HUES6 (cell line): ENCODE data around the gene ABCC12.

Experiments used
- H3K27ac ChIP-seq: 2 replicates; pipeline ENCODE4 v1.7.0; 2013; ENCODE audit warnings: low read depth, mild to moderate bottlenecking, low read length, inconsistent platforms
- H3K27me3 ChIP-seq: 2 replicates; pipeline ENCODE4 v1.6.1; 2013; ENCODE audit warnings: low read length; ENCODE audit not compliant: control insufficient read depth, insufficient read depth
- H3K36me3 ChIP-seq: 2 replicates; pipeline ENCODE4 v1.6.1; 2013; ENCODE audit warnings: low read length; ENCODE audit not compliant: control insufficient read depth, insufficient read depth
- H3K4me1 ChIP-seq: 2 replicates; pipeline ENCODE4 v1.6.1; 2013; ENCODE audit warnings: low read length; ENCODE audit not compliant: control insufficient read depth, insufficient read depth
- H3K4me3 ChIP-seq: 2 replicates; pipeline ENCODE4 v1.5.1; 2013; ENCODE audit warnings: low read depth, low read length
- H3K9ac ChIP-seq: one replicate; pipeline ENCODE4 v1.6.1; 2013; ENCODE audit warnings: mild to moderate bottlenecking, low read length
- H3K9me3 ChIP-seq: 2 replicates; pipeline ENCODE4 v1.6.1; 2013; ENCODE audit warnings: low read depth, low read length; ENCODE audit not compliant: control insufficient read depth, insufficient read depth

ABCC12 gene

DNA sequence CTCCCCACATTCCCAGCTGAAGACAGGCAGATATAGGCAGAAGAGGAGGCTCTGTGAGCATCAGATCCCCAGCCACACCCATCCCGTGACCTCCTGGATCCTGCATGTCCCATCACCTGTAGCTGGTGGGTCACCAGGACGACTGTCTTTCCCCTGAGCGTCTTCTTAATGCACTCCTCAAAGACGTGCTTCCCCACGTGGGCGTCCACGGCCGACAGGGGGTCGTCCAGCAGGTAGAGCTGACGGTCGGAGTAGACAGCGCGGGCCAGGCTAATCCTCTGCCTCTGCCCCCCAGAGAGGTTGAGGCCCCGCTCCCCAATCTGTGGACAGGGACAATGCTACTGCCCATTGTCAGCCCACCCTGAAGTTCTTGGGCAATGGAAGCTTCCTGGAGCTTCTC lies 40.5 kb downstream of the ABCC12 start:
- H3K27ac ChIP-seq = no peak overlapping the region
- no peaks in the 10 kb centered on the region for H3K36me3 ChIP-seq
- no peak overlapping the region for H3K4me3 ChIP-seq
- H3K27me3 ChIP-seq = peaks cover 2% of the 10 kb centered on the region; the same call in 1 of the 2 replicates
- no peaks in the 10 kb centered on the region for H3K9me3 ChIP-seq
- H3K9ac ChIP-seq = no peak overlapping the region
- peaks cover 3% of the 10 kb centered on the region; the same call in 1 of the 2 replicates for H3K4me1 ChIP-seq

DNA sequence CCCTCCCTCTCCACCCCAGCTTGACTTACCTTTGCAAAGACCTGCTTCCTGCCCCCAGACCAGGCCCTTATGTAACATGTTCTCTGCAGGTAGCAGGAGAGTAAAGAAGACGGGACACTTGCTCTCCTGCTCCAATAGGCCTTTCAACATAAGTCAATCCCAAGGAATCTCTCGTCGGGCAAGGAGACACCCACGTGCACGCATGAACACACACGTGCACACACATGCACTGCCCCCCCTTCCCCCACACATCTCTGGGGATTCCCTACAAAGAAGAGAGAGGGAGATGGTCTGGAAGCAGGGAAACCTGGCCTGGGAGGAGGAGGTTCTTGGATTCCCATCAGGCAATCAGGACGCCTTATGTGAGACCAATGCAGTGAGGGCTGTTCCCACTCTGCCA lies 41.4 kb downstream of the ABCC12 start:
- Histone ChIP-seq H3K27ac (no peak overlapping the region), H3K27me3 (peaks cover 2% of the 10 kb centered on the region; the same call in 1 of the 2 replicates), H3K4me3 (no peak overlapping the region), H3K9ac (no peak overlapping the region), H3K36me3 (no peaks in the 10 kb centered on the region), H3K4me1 (peaks cover 3% of the 10 kb centered on the region; the same call in 1 of the 2 replicates), H3K9me3 (no peaks in the 10 kb centered on the region)

DNA sequence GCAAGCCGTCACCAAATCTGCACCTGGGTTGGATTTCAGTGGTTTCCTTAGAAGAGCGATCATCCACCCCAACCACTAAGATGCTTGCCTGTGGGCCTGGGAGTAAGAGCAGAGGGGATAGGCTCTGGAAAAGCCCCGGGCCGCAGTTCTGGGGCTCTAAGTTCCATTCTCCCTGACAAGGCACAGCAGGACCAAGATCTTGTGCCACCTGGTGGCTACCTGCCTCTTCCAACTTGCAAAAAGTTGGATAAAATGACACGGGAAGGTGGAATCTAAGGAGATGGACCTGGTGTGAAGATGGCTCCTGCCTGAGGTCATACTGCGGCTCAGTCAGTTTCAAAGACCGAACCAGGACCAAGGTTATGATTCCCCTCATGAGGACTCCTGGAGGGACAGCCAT lies 42.3 kb downstream of the ABCC12 start:
- Histone ChIP-seq H3K4me1 (peaks cover 3% of the 10 kb centered on the region; the same call in 1 of the 2 replicates), H3K27ac (no peak overlapping the region)

DNA sequence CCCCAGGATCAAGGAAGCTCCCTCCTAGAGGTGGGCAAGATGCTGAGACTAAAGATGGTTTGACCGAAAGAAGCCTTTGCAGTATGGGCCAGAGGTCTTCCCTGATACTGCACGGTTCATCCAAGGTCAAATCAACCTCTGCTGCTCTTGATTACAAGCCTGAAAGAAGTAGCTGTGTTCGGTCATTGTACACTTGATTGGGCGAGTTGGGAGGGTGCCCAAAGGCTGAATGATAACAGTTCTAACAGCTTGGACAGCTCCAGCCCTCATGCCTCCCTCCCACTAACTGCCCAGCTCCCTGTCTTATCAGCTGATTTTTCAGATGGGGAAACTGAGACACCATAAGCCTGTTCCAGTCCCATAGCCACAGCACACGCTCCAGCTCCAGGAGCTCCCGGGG lies 42.8 kb downstream of the ABCC12 start:
- Histone ChIP-seq H3K9me3 (no peaks in the 10 kb centered on the region), H3K27me3 (peaks cover 2% of the 10 kb centered on the region; the same call in 1 of the 2 replicates), H3K27ac (no peak overlapping the region), H3K4me3 (no peak overlapping the region), H3K4me1 (peaks cover 3% of the 10 kb centered on the region; the same call in 1 of the 2 replicates), H3K9ac (no peak overlapping the region), H3K36me3 (no peaks in the 10 kb centered on the region)

More for the DNA sequence above, 42.3 kb downstream of the ABCC12 start:
- peaks cover 2% of the 10 kb centered on the region; the same call in 1 of the 2 replicates for H3K27me3 ChIP-seq
- no peak overlapping the region for H3K4me3 ChIP-seq
- no peaks in the 10 kb centered on the region for H3K9me3 ChIP-seq
- H3K9ac ChIP-seq = no peak overlapping the region
- H3K36me3 ChIP-seq = no peaks in the 10 kb centered on the region

DNA sequence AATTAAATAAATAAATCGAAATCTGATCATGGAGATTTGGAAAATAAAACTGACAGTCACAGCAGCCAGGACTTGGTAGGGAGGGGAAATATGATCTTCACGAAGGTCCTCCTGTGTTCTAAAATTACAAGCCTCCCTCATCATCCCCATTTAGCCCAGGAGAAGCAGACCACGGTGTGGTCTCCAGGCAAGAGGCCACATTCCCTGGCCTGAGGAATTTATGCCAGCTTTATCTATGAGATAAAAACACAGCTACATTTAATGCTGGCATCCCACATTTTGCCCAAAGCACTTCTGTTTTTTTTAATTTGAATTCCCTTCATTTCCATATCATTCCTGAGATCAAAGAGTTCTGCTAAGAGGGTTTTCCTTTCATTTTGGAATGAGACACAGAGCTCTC lies 43.2 kb downstream of the ABCC12 start:
- H3K4me3 ChIP-seq = no peak overlapping the region
- H3K27me3 ChIP-seq = peaks cover 2% of the 10 kb centered on the region; the same call in 1 of the 2 replicates
- peaks cover 3% of the 10 kb centered on the region; the same call in 1 of the 2 replicates for H3K4me1 ChIP-seq
- H3K36me3 ChIP-seq = no peaks in the 10 kb centered on the region
- H3K27ac ChIP-seq = no peak overlapping the region
- H3K9ac ChIP-seq = no peak overlapping the region
- no peaks in the 10 kb centered on the region for H3K9me3 ChIP-seq

DNA sequence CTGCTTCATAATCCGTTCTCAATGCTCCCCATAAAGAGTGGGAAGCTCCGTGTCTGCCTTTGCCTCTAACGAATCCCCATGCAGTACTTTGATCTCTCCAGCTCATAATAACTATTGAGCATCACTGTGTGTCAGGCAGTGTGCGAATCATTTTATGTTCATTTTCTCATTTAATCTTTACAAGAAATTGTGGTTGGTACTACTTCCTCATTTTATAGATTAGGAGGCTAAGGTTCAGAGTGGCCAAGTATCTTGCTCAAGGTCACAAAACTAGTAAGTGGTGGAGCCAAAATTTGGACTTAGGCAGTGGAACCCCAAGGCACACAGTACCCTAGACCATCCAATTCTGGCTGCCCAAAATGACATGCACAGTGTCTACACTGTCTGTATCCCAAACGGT lies 44.8 kb downstream of the ABCC12 start:
- H3K27ac ChIP-seq = no peak overlapping the region
- no peaks in the 10 kb centered on the region for H3K9me3 ChIP-seq
- peaks cover 2% of the 10 kb centered on the region; the same call in 1 of the 2 replicates for H3K27me3 ChIP-seq
- H3K9ac ChIP-seq = no peak overlapping the region
- no peaks in the 10 kb centered on the region for H3K4me1 ChIP-seq
- H3K36me3 ChIP-seq = no peaks in the 10 kb centered on the region
- no peak overlapping the region for H3K4me3 ChIP-seq

DNA sequence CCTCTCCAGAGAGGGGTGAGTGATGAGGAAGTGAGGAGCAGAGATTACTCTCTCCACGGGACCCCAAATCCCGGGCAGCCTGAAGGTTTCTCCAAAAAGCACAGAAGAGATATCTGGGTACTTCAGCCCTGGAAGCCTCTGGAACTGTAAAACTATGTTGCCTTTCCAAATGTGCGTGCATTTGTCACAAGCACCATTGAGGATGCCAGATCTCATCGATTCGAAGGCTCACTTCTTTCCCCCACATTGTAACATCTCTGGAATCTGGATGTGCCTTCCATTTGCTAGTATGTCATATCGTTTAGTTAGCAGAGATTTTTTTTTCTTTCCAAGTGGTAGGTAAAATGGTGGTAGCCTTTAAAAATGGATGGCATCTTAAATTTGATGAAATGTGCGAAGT lies 45.8 kb downstream of the ABCC12 start:
- Histone ChIP-seq H3K9ac (no peak overlapping the region), H3K4me1 (no peaks in the 10 kb centered on the region), H3K36me3 (no peaks in the 10 kb centered on the region), H3K4me3 (no peak overlapping the region), H3K27me3 (peaks cover 2% of the 10 kb centered on the region; the same call in 1 of the 2 replicates), H3K27ac (no peak overlapping the region), H3K9me3 (no peaks in the 10 kb centered on the region)

DNA sequence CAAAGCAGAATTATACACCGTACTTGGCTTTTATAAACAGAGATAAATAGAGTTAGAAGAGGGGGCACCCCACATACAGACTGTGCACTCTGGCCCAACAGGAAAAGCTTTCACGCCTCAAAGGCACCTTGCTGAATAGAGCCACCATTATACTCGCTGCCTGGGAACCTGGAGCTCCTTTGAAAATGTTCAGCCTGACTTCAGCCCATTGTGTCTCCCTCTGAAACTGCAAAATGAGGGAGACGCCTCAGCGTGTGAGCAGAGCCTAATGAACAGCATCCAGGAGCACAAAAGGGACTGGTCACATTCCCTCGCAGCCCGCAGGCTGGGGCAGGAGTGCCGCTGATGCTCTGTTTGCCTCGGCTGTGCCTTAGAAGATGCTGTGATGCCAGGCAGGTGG lies 46.3 kb downstream of the ABCC12 start:
- no peak overlapping the region for H3K4me3 ChIP-seq
- no peaks in the 10 kb centered on the region for H3K36me3 ChIP-seq
- no peaks in the 10 kb centered on the region for H3K9me3 ChIP-seq
- no peaks in the 10 kb centered on the region for H3K4me1 ChIP-seq
- no peak overlapping the region for H3K27ac ChIP-seq
- peaks cover 2% of the 10 kb centered on the region; the same call in 1 of the 2 replicates for H3K27me3 ChIP-seq
- H3K9ac ChIP-seq = no peak overlapping the region

DNA sequence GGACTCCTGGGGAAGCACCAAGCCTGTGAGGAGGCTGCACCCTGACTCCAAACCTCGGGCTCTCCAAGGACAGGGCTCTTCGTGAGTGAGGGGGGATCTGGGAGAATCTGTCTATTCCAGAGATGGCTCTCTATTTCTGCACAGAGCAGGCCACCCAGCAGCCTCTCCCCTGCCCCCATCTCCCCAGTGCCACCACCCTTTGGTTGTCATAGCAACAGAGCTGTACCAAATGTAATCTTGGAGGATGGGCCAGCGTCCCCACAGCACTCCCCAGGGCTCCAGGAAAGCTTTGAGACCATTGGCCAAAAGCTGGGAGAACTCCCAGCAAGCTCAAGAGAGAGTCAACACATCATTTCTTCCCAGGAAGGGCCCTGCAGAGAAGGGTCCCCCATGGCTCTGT lies 49.3 kb downstream of the ABCC12 start:
- Histone ChIP-seq H3K9ac (no peak overlapping the region), H3K4me1 (peaks cover 7% of the 10 kb centered on the region; the same call in 1 of the 2 replicates), H3K36me3 (no peaks in the 10 kb centered on the region), H3K9me3 (no peaks in the 10 kb centered on the region), H3K27me3 (peaks cover 2% of the 10 kb centered on the region; the same call in 1 of the 2 replicates), H3K27ac (no peak overlapping the region), H3K4me3 (no peak overlapping the region)
